Karpas-422 (cell line): ENCODE results near the gene MATR3. TPM values are rescaled to one million over a fixed set of nuclear protein-coding genes. Genes with fewer than 3 reads are reported as not detected.
"Not testable (repeated sequence)": the region's sequence is repeated elsewhere in the genome, so short reads cannot be mapped to it uniquely, and the experiment has no call there.

ENCODE experiments used
- DNase-seq: peaks from one replicate; pipeline ENCODE4 v3.0.0-alpha.2; 2015
- H2AFZ ChIP-seq: fragments of 200-600 bp; sonication (generic); 2 replicates; pipeline ENCODE4 v1.6.1; 2014; ENCODE audit warnings: antibody characterized with exemption, low read length, mixed read lengths
- H3K27ac ChIP-seq: fragments of 200-600 bp; sonication (generic); 2 replicates; pipeline ENCODE4 v1.5.1; 2014; ENCODE audit warnings: mild to moderate bottlenecking, low read length, moderate library complexity
- H3K27me3 ChIP-seq: fragments of 200-600 bp; sonication (generic); 2 replicates; pipeline ENCODE4 v1.6.1; 2014; ENCODE audit warnings: low read length, mixed read lengths
- H3K36me3 ChIP-seq: fragments of 200-600 bp; sonication (generic); 2 replicates; pipeline ENCODE4 v1.6.1; 2014; ENCODE audit warnings: low read length, mixed read lengths; ENCODE audit not compliant: insufficient read depth
- H3K4me1 ChIP-seq: fragments of 200-600 bp; sonication (generic); 2 replicates; pipeline ENCODE4 v1.6.1; 2014; ENCODE audit warnings: mild to moderate bottlenecking, low read length, mixed read lengths
- H3K4me2 ChIP-seq: fragments of 200-600 bp; sonication (generic); 2 replicates; pipeline ENCODE4 v1.6.1; 2014; ENCODE audit warnings: low read length, low read depth, mild to moderate bottlenecking; ENCODE audit not compliant: poor library complexity, severe bottlenecking
- H3K4me3 ChIP-seq: fragments of 200-600 bp; sonication (generic); 2 replicates; pipeline ENCODE4 v1.5.1; 2014; ENCODE audit warnings: mild to moderate bottlenecking, antibody characterized with exemption, low read length, mixed read lengths
- H3K79me2 ChIP-seq: fragments of 200-600 bp; sonication (generic); 2 replicates; pipeline ENCODE4 v1.6.1; 2014; ENCODE audit warnings: mild to moderate bottlenecking, low read length, mixed read lengths
- H3K9ac ChIP-seq: fragments of 200-600 bp; sonication (generic); 2 replicates; pipeline ENCODE4 v1.6.0; 2014; ENCODE audit warnings: low read length
- H3K9me2 ChIP-seq: fragments of 200-600 bp; sonication (generic), shearing (Covaris generic); replicated peaks from 2 replicates; pipeline ENCODE4 v1.6.0; 2014; ENCODE audit warnings: mild to moderate bottlenecking, low read length, moderate library complexity; ENCODE audit not compliant: insufficient read depth
- H3K9me3 ChIP-seq: fragments of 300-700, 200-600 bp; sonication (generic); 2 replicates; pipeline ENCODE4 v1.6.1; 2014; ENCODE audit warnings: low read length, mixed read lengths
- H4K20me1 ChIP-seq: fragments of 200-600 bp; sonication (generic); 2 replicates; pipeline ENCODE4 v1.6.1; 2014; ENCODE audit warnings: mild to moderate bottlenecking, antibody characterized with exemption, low read length, low read depth; ENCODE audit not compliant: insufficient read depth
- total RNA-seq: library from RNA; depleted of rRNA; stranded (reverse); fragments of >200 nt; shearing (Covaris generic); gene quantifications from 2 replicates; pipeline ENCODE4 v1.2.3, GENCODE V29; 2014; ENCODE audit warnings: low replicate concordance

Gene MATR3
- total RNA-seq, 1 experiment from 2014 or later = 245 TPM

DNA sequence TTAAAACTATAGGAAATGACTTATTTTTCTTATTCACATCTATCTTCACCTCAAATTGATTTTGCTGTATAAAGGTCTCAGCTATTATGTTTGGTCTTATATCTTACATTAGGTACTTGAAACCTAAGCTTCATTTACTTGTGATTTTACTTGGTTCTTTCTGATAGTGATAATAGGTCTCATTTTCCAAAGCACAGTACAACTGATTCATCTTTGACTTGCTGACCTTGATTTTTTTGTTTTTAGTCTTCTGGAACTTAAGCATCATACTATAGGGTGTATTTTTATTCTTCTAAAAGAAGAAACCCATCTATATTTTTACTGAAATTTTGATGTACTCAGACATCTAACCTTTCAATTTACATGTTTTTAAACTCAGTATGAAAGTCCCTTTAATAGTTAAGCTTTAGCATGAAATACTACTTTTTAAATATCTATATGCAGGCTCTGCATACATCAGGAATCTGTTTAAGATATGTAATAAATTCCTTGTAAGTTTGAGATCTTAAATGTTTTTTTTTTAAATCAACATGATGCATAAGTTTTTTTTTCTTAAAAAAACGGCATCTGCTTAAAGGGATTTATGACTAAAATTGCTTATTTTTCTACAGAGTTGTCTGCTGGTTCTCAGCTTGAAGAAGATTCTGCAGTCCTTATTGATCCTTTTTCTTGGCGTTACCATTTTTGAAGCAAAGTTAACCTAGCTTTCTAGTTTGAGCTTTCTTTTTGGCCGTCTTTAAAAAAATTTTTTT, 13.3 kb downstream of the MATR3 start:
- H3K4me2 ChIP-seq = no peak overlapping the region

DNA sequence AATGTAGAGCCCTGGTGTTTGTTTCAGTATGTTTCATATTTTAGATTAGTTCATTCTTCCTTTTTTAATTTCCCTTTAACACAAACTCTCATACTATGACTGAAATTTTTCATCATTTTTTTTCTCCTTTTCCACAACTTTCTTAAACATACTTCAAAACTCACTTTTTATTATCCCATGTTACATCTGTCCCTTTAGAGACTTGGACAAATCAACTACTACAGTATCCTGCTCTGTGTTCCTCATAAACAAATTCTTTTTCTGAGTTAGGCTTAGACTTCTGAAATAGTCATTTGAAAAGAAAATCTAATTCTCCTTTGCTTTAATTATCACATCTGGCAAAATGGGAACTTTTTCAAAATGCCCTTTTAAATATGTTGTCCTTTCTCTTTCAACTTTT, 15.3 kb downstream of the MATR3 start:
- H3K27me3 ChIP-seq = no peaks in the 10 kb centered on the region
- peaks cover 15% of the 10 kb centered on the region; the same call in 1 of the 2 replicates for H3K36me3 ChIP-seq
- H3K79me2 ChIP-seq = peaks cover 100% of the 10 kb centered on the region
- H3K9ac ChIP-seq = no peak overlapping the region
- peaks cover 56% of the 10 kb centered on the region for H3K4me1 ChIP-seq
- H3K9me3 ChIP-seq = no peaks in the 10 kb centered on the region
- no peak overlapping the region for H2AFZ ChIP-seq
- no peak overlapping the region for H3K27ac ChIP-seq
- no peaks in the 10 kb centered on the region for H3K9me2 ChIP-seq
- peak overlapping the region; percentile 2 for H3K4me2 ChIP-seq
- peaks cover 88% of the 10 kb centered on the region for H4K20me1 ChIP-seq
- DNase-seq = no peak
- H3K4me3 ChIP-seq = no peak overlapping the region

More for the DNA sequence above, 13.3 kb downstream of the MATR3 start:
- Histone ChIP-seq H3K36me3 (peaks cover 5% of the 10 kb centered on the region; the same call in 1 of the 2 replicates), H3K4me1 (peaks cover 74% of the 10 kb centered on the region), H3K9ac (no peak overlapping the region), H3K9me3 (no peaks in the 10 kb centered on the region), H4K20me1 (peaks cover 95% of the 10 kb centered on the region), H3K27ac (no peak overlapping the region), H3K4me3 (no peak overlapping the region), H3K27me3 (no peaks in the 10 kb centered on the region), H3K9me2 (no peaks in the 10 kb centered on the region), H3K79me2 (peaks cover 100% of the 10 kb centered on the region), H2AFZ (no peak overlapping the region)
- DNase-seq = no peak

DNA sequence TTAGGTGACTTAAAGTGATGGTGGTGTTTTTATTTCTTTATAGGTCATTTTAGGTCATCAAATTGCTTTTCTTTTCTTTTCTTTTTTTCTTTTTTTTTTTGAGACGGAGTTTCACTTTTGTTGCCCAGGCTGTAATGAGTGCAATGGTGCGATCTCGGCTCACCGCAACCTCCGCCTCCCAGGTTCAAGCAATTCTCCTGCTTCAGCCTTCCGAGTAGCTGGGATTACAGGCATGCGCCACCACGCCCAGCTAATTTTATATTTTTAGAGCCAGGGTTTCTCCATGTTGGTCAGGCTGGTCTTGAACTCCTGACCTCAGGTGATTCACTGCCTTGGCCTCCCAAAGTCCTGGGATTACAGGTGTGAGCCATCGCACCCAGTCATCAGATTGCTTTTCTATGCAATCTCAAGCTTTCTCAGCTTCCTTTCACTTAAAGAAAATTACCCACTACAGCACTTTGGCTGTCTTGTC, 17.2 kb downstream of the MATR3 start:
- not testable (repeated sequence) for H3K9me2 ChIP-seq, H3K27me3 ChIP-seq, H3K9me3 ChIP-seq, H3K27ac ChIP-seq, H2AFZ ChIP-seq, H3K4me3 ChIP-seq, DNase-seq, H3K9ac ChIP-seq, H3K4me2 ChIP-seq
- Histone ChIP-seq H4K20me1 (peaks cover 87% of the 10 kb centered on the region), H3K79me2 (peaks cover 100% of the 10 kb centered on the region), H3K36me3 (peaks cover 31% of the 10 kb centered on the region), H3K4me1 (peaks cover 36% of the 10 kb centered on the region)

- peaks cover 80% of the 10 kb centered on the region for H4K20me1 ChIP-seq
Measured at GRCh38 chr5:139312075-139312474, 18.5 kb downstream of the MATR3 start.

DNA sequence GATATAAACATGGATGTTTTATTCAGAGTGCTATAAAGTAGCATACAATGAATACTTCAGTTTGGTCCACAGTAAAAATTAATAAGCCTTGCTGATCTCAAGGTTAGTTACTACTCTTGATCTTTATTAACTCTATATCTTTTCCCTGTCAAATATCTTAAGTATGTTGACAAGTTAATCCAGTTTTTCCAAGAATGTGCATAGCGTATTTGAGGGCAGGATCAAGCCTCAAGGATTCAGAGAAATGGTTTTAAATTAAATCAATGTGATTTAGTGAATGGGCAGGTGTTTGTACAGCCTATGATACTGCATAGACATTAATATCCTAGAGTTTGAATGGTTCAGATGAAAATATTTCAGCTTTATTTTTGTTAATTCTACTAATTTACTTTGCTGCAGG, 20.7 kb downstream of the MATR3 start:
- Histone ChIP-seq H3K9ac (no peak overlapping the region), H3K9me3 (no peaks in the 10 kb centered on the region), H3K4me1 (peaks cover 7% of the 10 kb centered on the region; the same call in 1 of the 2 replicates), H3K4me2 (no peak overlapping the region), H3K27ac (no peak overlapping the region), H3K4me3 (no peak overlapping the region), H3K36me3 (peaks cover 64% of the 10 kb centered on the region), H2AFZ (no peak overlapping the region), H3K9me2 (no peaks in the 10 kb centered on the region), H3K27me3 (no peaks in the 10 kb centered on the region), H3K79me2 (peaks cover 99% of the 10 kb centered on the region), H4K20me1 (peaks cover 58% of the 10 kb centered on the region)
- DNase-seq = no peak

More at GRCh38 chr5:139312075-139312474, 18.5 kb downstream of the MATR3 start:
- H3K27ac ChIP-seq = no peak overlapping the region
- no peak overlapping the region for H3K4me2 ChIP-seq
- peaks cover 44% of the 10 kb centered on the region for H3K36me3 ChIP-seq
- H3K9me3 ChIP-seq = no peaks in the 10 kb centered on the region
- H3K9ac ChIP-seq = no peak overlapping the region
- DNase-seq = no peak
- peaks cover 23% of the 10 kb centered on the region for H3K4me1 ChIP-seq
- H3K27me3 ChIP-seq = no peaks in the 10 kb centered on the region
- no peaks in the 10 kb centered on the region for H3K9me2 ChIP-seq
- no peak overlapping the region for H2AFZ ChIP-seq
- H3K4me3 ChIP-seq = no peak overlapping the region
- H3K79me2 ChIP-seq = peaks cover 100% of the 10 kb centered on the region

DNA sequence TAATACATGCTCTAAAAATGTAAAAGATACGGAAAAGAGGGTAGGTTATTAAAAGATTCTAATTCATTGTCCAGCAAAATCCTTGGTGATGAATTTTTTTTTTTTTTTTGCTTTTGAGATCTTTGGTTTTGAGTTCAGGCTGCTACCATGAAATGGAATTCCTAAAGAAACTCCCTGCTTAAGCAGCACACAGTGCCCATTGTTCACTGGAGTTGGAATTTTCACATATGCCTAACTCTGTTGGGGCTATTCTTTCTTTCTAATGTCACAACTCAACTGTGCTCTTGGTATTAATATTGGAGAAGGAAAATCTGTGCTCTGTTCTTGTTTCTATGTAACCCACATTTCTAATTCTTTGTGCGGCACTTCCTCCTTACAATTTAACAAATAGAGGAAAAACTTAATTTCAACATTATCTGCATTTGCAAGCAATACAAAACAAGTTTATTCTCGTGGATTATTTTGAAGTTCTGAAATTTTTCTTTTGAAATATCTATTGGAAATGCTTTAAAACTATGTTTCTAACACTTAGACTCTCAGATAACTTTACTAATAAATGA, 21.6 kb downstream of the MATR3 start:
- Histone ChIP-seq H3K79me2 (peaks cover 96% of the 10 kb centered on the region), H3K27ac (no peak overlapping the region), H2AFZ (no peak overlapping the region), H3K4me3 (no peak overlapping the region), H3K27me3 (no peaks in the 10 kb centered on the region), H3K4me2 (no peak overlapping the region), H3K9me3 (no peaks in the 10 kb centered on the region), H3K4me1 (peaks cover under 1% of the 10 kb centered on the region; the same call in 1 of the 2 replicates), H3K9me2 (no peaks in the 10 kb centered on the region), H4K20me1 (peaks cover 49% of the 10 kb centered on the region), H3K9ac (no peak overlapping the region), H3K36me3 (peaks cover 63% of the 10 kb centered on the region)
- DNase-seq = no peak

DNA sequence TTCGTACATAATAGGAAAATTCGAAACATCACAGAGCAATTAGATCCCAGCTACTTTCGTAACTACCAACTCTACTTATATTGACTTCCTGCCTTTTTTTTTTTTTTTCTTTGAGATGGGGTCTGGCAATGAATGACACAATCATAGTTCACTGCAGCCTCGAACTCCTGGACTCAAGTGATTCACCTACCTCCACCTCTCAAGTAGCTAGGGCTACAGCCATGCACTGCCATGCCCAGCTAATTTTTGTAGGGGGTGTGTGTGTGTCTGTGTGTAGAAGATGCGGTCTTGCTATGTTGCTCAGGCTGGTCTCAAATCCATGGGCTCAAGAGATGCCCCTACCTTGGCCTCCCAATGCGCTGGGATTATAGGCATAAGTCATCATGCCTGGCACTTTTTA, 42.3 kb downstream of the MATR3 start:
- Histone ChIP-seq H3K27ac (no peak overlapping the region), H2AFZ (no peak overlapping the region), H3K4me3 (no peak overlapping the region), H3K4me2 (no peak overlapping the region), H3K36me3 (peaks cover 15% of the 10 kb centered on the region; the same call in 1 of the 2 replicates), H4K20me1 (no peaks in the 10 kb centered on the region), H3K4me1 (peaks cover 18% of the 10 kb centered on the region), H3K9ac (no peak overlapping the region), H3K9me3 (no peaks in the 10 kb centered on the region), H3K9me2 (no peaks in the 10 kb centered on the region), H3K27me3 (no peaks in the 10 kb centered on the region), H3K79me2 (no peaks in the 10 kb centered on the region)
- no peak for DNase-seq

GRCh38 chr5:139340051-139340450, 46.5 kb downstream of the MATR3 start:
- no peak overlapping the region for H2AFZ ChIP-seq
- H3K4me1 ChIP-seq = peaks cover 46% of the 10 kb centered on the region
- peaks cover 26% of the 10 kb centered on the region for H4K20me1 ChIP-seq
- no peaks in the 10 kb centered on the region for H3K27me3 ChIP-seq
- no peak for DNase-seq
- H3K27ac ChIP-seq = peak overlapping the region; percentile 44
- H3K9me2 ChIP-seq = no peaks in the 10 kb centered on the region
- no peaks in the 10 kb centered on the region for H3K9me3 ChIP-seq
- peaks cover 32% of the 10 kb centered on the region for H3K79me2 ChIP-seq
- H3K4me3 ChIP-seq = no peak overlapping the region
- H3K9ac ChIP-seq = no peak overlapping the region
- H3K4me2 ChIP-seq = peak overlapping the region; percentile 93
- H3K36me3 ChIP-seq = peaks cover 8% of the 10 kb centered on the region; the same call in 1 of the 2 replicates
